Muscle layer of colon (tissue), 2 donors: ENCODE measurements around the gene ARHGAP26.

ENCODE experiments used
- H3K27ac ChIP-seq: one replicate; pipeline ENCODE4 v1.7.0; 2013; ENCODE audit warnings: low read depth, mild to moderate bottlenecking, low read length, moderate library complexity
- H3K27me3 ChIP-seq, 2 donors: one replicate each; pipeline ENCODE4 v1.7.0; 2013; ENCODE audit warnings: low read length in 2 of 2, mild to moderate bottlenecking in 2 of 2; ENCODE audit not compliant: insufficient read depth in 2 of 2, control insufficient read depth in 1 of 2
- H3K36me3 ChIP-seq: one replicate; pipeline ENCODE4 v1.7.0; 2013; ENCODE audit warnings: mild to moderate bottlenecking, low read length; ENCODE audit not compliant: insufficient read depth
- H3K4me1 ChIP-seq: one replicate; pipeline ENCODE4 v1.7.0; 2013; ENCODE audit warnings: mild to moderate bottlenecking, low read length; ENCODE audit not compliant: insufficient read depth
- H3K4me3 ChIP-seq, 2 donors: one replicate each; pipeline ENCODE4 v1.7.0; 2013; ENCODE audit warnings: low read length in 2 of 2, low read depth in 1 of 2, mild to moderate bottlenecking in 1 of 2, moderate library complexity in 1 of 2
- H3K9ac ChIP-seq: one replicate; pipeline ENCODE4 v1.7.0; 2013; ENCODE audit warnings: low read length
- H3K9me3 ChIP-seq: one replicate; pipeline ENCODE4 v1.7.0; 2013; ENCODE audit warnings: mild to moderate bottlenecking, low read length
- donor health status: abdominal sarcoma.
- donor health status: Adenocarcinoma of cecum.

Gene ARHGAP26

GRCh38 chr5:142736247-142736632, 33.9 kb upstream of the ARHGAP26 start:
- H3K36me3 ChIP-seq, result no peaks in the 10 kb centered on the region
- no peaks in the 10 kb centered on the region for H3K9me3 ChIP-seq
- no peaks in the 10 kb centered on the region for H3K4me1 ChIP-seq
- H3K4me3 ChIP-seq, result no peak overlapping the region
- H3K9ac ChIP-seq, result no peak overlapping the region
- H3K27ac ChIP-seq, result no peak overlapping the region
- no peaks in the 10 kb centered on the region for H3K27me3 ChIP-seq

- Histone ChIP-seq H3K27me3 (no peaks in the 10 kb centered on the region), H3K36me3 (no peaks in the 10 kb centered on the region), H3K27ac (no peak overlapping the region), H3K9me3 (no peaks in the 10 kb centered on the region), H3K9ac (no peak overlapping the region), H3K4me1 (no peaks in the 10 kb centered on the region), H3K4me3 (no peak overlapping the region)
Observed at GRCh38 chr5:142737179-142737578, 33.0 kb upstream of the ARHGAP26 start.

- Histone ChIP-seq H3K9me3 (no peaks in the 10 kb centered on the region), H3K4me3 (no peak overlapping the region), H3K4me1 (no peaks in the 10 kb centered on the region), H3K9ac (no peak overlapping the region), H3K27me3 (no peaks in the 10 kb centered on the region), H3K36me3 (no peaks in the 10 kb centered on the region), H3K27ac (no peak overlapping the region)
Observed at GRCh38 chr5:142740474-142741242, 29.5 kb upstream of the ARHGAP26 start.

GRCh38 chr5:142743592-142744441, 26.4 kb upstream of the ARHGAP26 start:
- Histone ChIP-seq H3K27ac (no peak overlapping the region), H3K36me3 (no peaks in the 10 kb centered on the region), H3K27me3 (no peaks in the 10 kb centered on the region), H3K4me3 (no peak overlapping the region), H3K9me3 (no peaks in the 10 kb centered on the region), H3K9ac (no peak overlapping the region), H3K4me1 (no peaks in the 10 kb centered on the region)

GRCh38 chr5:142745268-142745667, 24.9 kb upstream of the ARHGAP26 start:
- H3K27ac ChIP-seq, result no peak overlapping the region
- no peak overlapping the region for H3K4me3 ChIP-seq
- H3K27me3 ChIP-seq, result no peaks in the 10 kb centered on the region
- no peaks in the 10 kb centered on the region for H3K36me3 ChIP-seq
- no peaks in the 10 kb centered on the region for H3K4me1 ChIP-seq
- no peaks in the 10 kb centered on the region for H3K9me3 ChIP-seq
- no peak overlapping the region for H3K9ac ChIP-seq

- no peak overlapping the region for H3K4me3 ChIP-seq
- H3K9me3 ChIP-seq, result no peaks in the 10 kb centered on the region
- no peak overlapping the region for H3K27ac ChIP-seq
- no peak overlapping the region for H3K9ac ChIP-seq
- no peaks in the 10 kb centered on the region for H3K27me3 ChIP-seq
- H3K36me3 ChIP-seq, result no peaks in the 10 kb centered on the region
- no peaks in the 10 kb centered on the region for H3K4me1 ChIP-seq
Observed at GRCh38 chr5:142746532-142747433, 23.4 kb upstream of the ARHGAP26 start.

- Histone ChIP-seq H3K4me3 (no peak overlapping the region), H3K27ac (no peak overlapping the region), H3K9ac (no peak overlapping the region), H3K36me3 (no peaks in the 10 kb centered on the region), H3K27me3 (no peaks in the 10 kb centered on the region), H3K4me1 (peaks cover 4% of the 10 kb centered on the region), H3K9me3 (no peaks in the 10 kb centered on the region)
Observed at GRCh38 chr5:142748132-142748531, 22.0 kb upstream of the ARHGAP26 start.

- Histone ChIP-seq H3K4me1 (peaks cover 9% of the 10 kb centered on the region), H3K9ac (no peak overlapping the region), H3K27ac (no peak overlapping the region), H3K27me3 (no peaks in the 10 kb centered on the region), H3K4me3 (no peak overlapping the region), H3K36me3 (no peaks in the 10 kb centered on the region), H3K9me3 (no peaks in the 10 kb centered on the region)
Observed at GRCh38 chr5:142748568-142749249, 21.5 kb upstream of the ARHGAP26 start.

GRCh38 chr5:142749321-142749720, 20.9 kb upstream of the ARHGAP26 start:
- Histone ChIP-seq H3K4me1 (peaks cover 11% of the 10 kb centered on the region), H3K9ac (no peak overlapping the region), H3K4me3 (no peak overlapping the region), H3K27ac (no peak overlapping the region), H3K36me3 (no peaks in the 10 kb centered on the region), H3K27me3 (no peaks in the 10 kb centered on the region), H3K9me3 (no peaks in the 10 kb centered on the region)

GRCh38 chr5:142753116-142753631, 17.0 kb upstream of the ARHGAP26 start:
- no peaks in the 10 kb centered on the region for H3K27me3 ChIP-seq
- H3K4me3 ChIP-seq, result no peak overlapping the region
- no peak overlapping the region for H3K9ac ChIP-seq
- no peaks in the 10 kb centered on the region for H3K9me3 ChIP-seq
- H3K36me3 ChIP-seq, result no peaks in the 10 kb centered on the region
- peaks cover 11% of the 10 kb centered on the region for H3K4me1 ChIP-seq
- peak overlapping the region; percentile 12 for H3K27ac ChIP-seq
